HEK293T (cell line): ENCODE measurements around the gene TSHR.

ENCODE experiments used
- BHLHE40 ChIP-seq: fragments of 450-650 bp; IDR thresholded peaks from 2 replicates; pipeline ENCODE4 v1.6.1; 2016; ENCODE audit warnings: mild to moderate bottlenecking, moderate library complexity, borderline replicate concordance
- FOXA1 ChIP-seq: fragments of 450-650 bp; IDR thresholded peaks from 2 replicates; pipeline ENCODE4 v1.6.1; 2016; ENCODE audit warnings: mild to moderate bottlenecking
- FOXK2 ChIP-seq: fragments of 450-650 bp; IDR thresholded peaks from 2 replicates; pipeline ENCODE4 v1.6.1; 2016; ENCODE audit warnings: mild to moderate bottlenecking
- SUZ12 ChIP-seq: fragments of 450-650 bp; IDR thresholded peaks from 2 replicates; pipeline ENCODE4 v1.6.1; 2016; ENCODE audit warnings: mild to moderate bottlenecking
- TARDBP ChIP-seq: fragments of 450-650 bp; IDR thresholded peaks from 2 replicates; pipeline ENCODE4 v1.6.1; 2016

- no peak for TF ChIP-seq BHLHE40
- TF ChIP-seq TARDBP = no peak
- TF ChIP-seq FOXA1 = no peak
- TF ChIP-seq FOXK2 = no peak
- no peak for TF ChIP-seq SUZ12
These were observed 26.3 kb downstream of the TSHR start for GRCh38 chr14:80981673-80982072.
